IMR-90 (cell line): Measurements from ENCODE around the gene FYCO1. TPM values are rescaled to one million over a fixed set of nuclear protein-coding genes. Genes with fewer than 3 reads are reported as not detected.
A peak's percentile ranks its signal among the peaks of the same experiment; 100 is the strongest.

Experiments
- ATAC-seq: fragments of 200-7000 bp; cut with Tn5 transposase; 2 replicates; pipeline ENCODE4 v1.9.1; 2020; ENCODE audit warnings: low read depth, mild to moderate bottlenecking, moderate library complexity
- BruUV-seq: library from RNA; stranded (reverse); fragments of 400-500 nt; replicated peaks from 2 replicates; lab custom pipeline; 2021; lab: Mats Ljungman, UMichigan
- CTCF ChIA-PET: fragments of 300-600 bp; formaldehyde crosslinking; extraction: SDS; loops from one replicate; lab custom pipeline; 2021; ENCODE audit warnings: antibody characterized with exemption; lab: Yijun Ruan, JAX
- POLR2A ChIA-PET: fragments of 300-600 bp; sonication (Branson Sonifier 250); formaldehyde crosslinking; loops from one replicate; lab custom pipeline; 2022; ENCODE audit warnings: antibody characterized with exemption; ENCODE audit not compliant: unreplicated experiment; lab: Charles Lee
- DNase-seq: peaks from one replicate; pipeline ENCODE4 v3.0.0; 2013
- H2AFZ ChIP-seq: replicated peaks from 2 replicates; pipeline ENCODE3; 2013; ENCODE audit warnings: low read length, mild to moderate bottlenecking; ENCODE audit not compliant: poor library complexity
- H2AK5ac ChIP-seq: 2 replicates; pipeline ENCODE4 v1.6.1; 2013; ENCODE audit warnings: low read depth, low read length, inconsistent platforms
- H2AK9ac ChIP-seq: replicated peaks from 2 replicates; pipeline ENCODE3; 2013; ENCODE audit warnings: mild to moderate bottlenecking, low read depth, low read length, moderate library complexity; ENCODE audit not compliant: poor library complexity
- H2BK120ac ChIP-seq: 2 replicates; pipeline ENCODE4 v1.6.1; 2013; ENCODE audit warnings: low read depth, low read length, inconsistent platforms
- H2BK15ac ChIP-seq: 3 replicates; pipeline ENCODE4 v1.6.1; 2013; ENCODE audit warnings: low read depth, low read length, inconsistent platforms
- H2BK20ac ChIP-seq: 2 replicates; pipeline ENCODE4 v1.6.1; 2013; ENCODE audit warnings: low read depth, mild to moderate bottlenecking, inconsistent platforms, low read length, moderate library complexity
- H2BK5ac ChIP-seq: 2 replicates; pipeline ENCODE4 v1.6.1; 2013; ENCODE audit warnings: mild to moderate bottlenecking, low read depth, low read length, inconsistent platforms; ENCODE audit not compliant: poor library complexity, severe bottlenecking
- H3K14ac ChIP-seq: replicated peaks from 2 replicates; pipeline ENCODE4 v1.6.1; 2013; ENCODE audit warnings: low read depth, low read length, inconsistent platforms
- H3K18ac ChIP-seq: 2 replicates; pipeline ENCODE4 v1.6.1; 2013; ENCODE audit warnings: low read depth, low read length, control low read depth
- H3K23ac ChIP-seq: 2 replicates; pipeline ENCODE4 v1.6.1; 2013; ENCODE audit warnings: low read depth, low read length, inconsistent platforms
- H3K27ac ChIP-seq: 2 replicates; pipeline ENCODE4 v1.5.1; 2013; ENCODE audit warnings: mild to moderate bottlenecking, control low read depth, low read length; ENCODE audit not compliant: insufficient read depth
- H3K27me3 ChIP-seq: 2 replicates; pipeline ENCODE4 v1.6.1; 2013; ENCODE audit warnings: low read length; ENCODE audit not compliant: control insufficient read depth, insufficient read depth
- H3K36me3 ChIP-seq: 2 replicates; pipeline ENCODE4 v1.6.1; 2013; ENCODE audit warnings: low read length, mixed read lengths; ENCODE audit not compliant: control insufficient read depth, insufficient read depth
- H3K4ac ChIP-seq: 2 replicates; pipeline ENCODE4 v1.6.1; 2013; ENCODE audit warnings: low read depth, low read length, inconsistent platforms
- H3K4me1 ChIP-seq: 2 replicates; pipeline ENCODE4 v1.6.1; 2013; ENCODE audit warnings: low read length, mixed read lengths; ENCODE audit not compliant: control insufficient read depth, insufficient read depth
- H3K4me2 ChIP-seq: 2 replicates; pipeline ENCODE4 v1.6.1; 2013; ENCODE audit warnings: low read depth, mild to moderate bottlenecking, control low read depth, low read length, moderate library complexity
- H3K4me3 ChIP-seq: 2 replicates; pipeline ENCODE4 v1.5.1; 2013; ENCODE audit warnings: low read depth, mild to moderate bottlenecking, control low read depth, low read length, moderate library complexity; ENCODE audit not compliant: insufficient read depth
- H3K56ac ChIP-seq: 2 replicates; pipeline ENCODE4 v1.6.1; 2013; ENCODE audit warnings: low read length, inconsistent platforms; ENCODE audit not compliant: insufficient read depth; ENCODE audit errors: extremely low read depth
- H3K79me1 ChIP-seq, 2 experiments: 2 replicates each; pipeline ENCODE4 v1.6.1; 2013; ENCODE audit warnings: low read length in 2 of 2, inconsistent platforms in 1 of 2, low read depth in 1 of 2
- H3K9ac ChIP-seq: 2 replicates; pipeline ENCODE4 v1.6.1; 2013; ENCODE audit warnings: low read depth, low read length, control low read depth
- H3K9me1 ChIP-seq: 2 replicates; pipeline ENCODE4 v1.6.1; 2013; ENCODE audit warnings: low read length, inconsistent platforms; ENCODE audit not compliant: insufficient read depth
- H3K9me3 ChIP-seq: 2 replicates; pipeline ENCODE4 v1.6.1; 2013; ENCODE audit warnings: low read length; ENCODE audit not compliant: control insufficient read depth, insufficient read depth
- H4K20me1 ChIP-seq: 2 replicates; pipeline ENCODE4 v1.6.1; 2013; ENCODE audit warnings: low read length, inconsistent platforms; ENCODE audit not compliant: insufficient read depth
- H4K5ac ChIP-seq: 2 replicates; pipeline ENCODE4 v1.6.1; 2013; ENCODE audit warnings: mild to moderate bottlenecking, low read depth, low read length, control low read depth
- H4K8ac ChIP-seq, 2 experiments: 2 replicates each; pipeline ENCODE4 v1.6.1; 2013; ENCODE audit warnings: low read depth in 2 of 2, low read length in 2 of 2, control low read depth in 1 of 2, inconsistent platforms in 1 of 2
- H4K91ac ChIP-seq: 2 replicates; pipeline ENCODE4 v1.6.1; 2013; ENCODE audit warnings: low read depth, low read length, inconsistent platforms; ENCODE audit not compliant: insufficient read depth
- CEBPB ChIP-seq: IDR thresholded peaks from 2 replicates; pipeline ENCODE4 v1.6.1; 2012; ENCODE audit warnings: low read depth, low read length, improper control_type of control experiment
- WGBS, 2 experiments: methylation state at CpG; one replicate each; pipeline versions ENCODE4 v1.1.5 to v1.1.7; 2013; ENCODE audit warnings: missing lambda C conversion rate in 2 of 2; ENCODE audit not compliant: insufficient read length in 1 of 2; ENCODE audit errors: extremely low coverage in 2 of 2; 5-methylcytosine and 5-hydroxymethylcytosine counted together
- dilution Hi-C: fragments of 300-500 bp; cut with HindIII; formaldehyde crosslinking; loops from one replicate; pipeline ENCODE4 v1.14.3; 2018; ENCODE audit warnings: low sequenced_read_pairs; ENCODE audit not compliant: unreplicated experiment
- in situ Hi-C: fragments of 300-500 bp; cut with MboI; formaldehyde crosslinking; loops from 3 replicates; pipeline ENCODE4 v1.14.3; 2019; ENCODE audit warnings: low sequenced_read_pairs, inconsistent platforms, mixed read lengths
- intact Hi-C: fragments of 100-400 bp; cut with micrococcal nuclease; formaldehyde crosslinking; loops from 2 replicates; pipeline ENCODE4 v1.10.0; 2022
- polyA plus RNA-seq, 3 experiments: library from polyadenylated mRNA; depleted of rRNA; stranded (reverse); fragments of >200 nt; gene quantifications; 2 replicates each; pipeline ENCODE4 v1.2.3, GENCODE V29; 2012; ENCODE audit warnings: low replicate concordance in 1 of 3
- total RNA-seq: library from RNA; depleted of rRNA; stranded (reverse); fragments of >200 nt; gene quantifications from 2 replicates; pipeline ENCODE4 v1.2.3, GENCODE V29; 2012
- TF ChIP-seq, protein P1 (sequence below): fragments of 150-350 bp; IDR thresholded peaks from 2 replicates; pipeline ENCODE4 v1.6.1; 2016; ENCODE audit warnings: low read depth, mild to moderate bottlenecking, low read length, moderate library complexity, borderline replicate concordance
- TF ChIP-seq, protein P2 (sequence below): conservative IDR thresholded peaks from 2 replicates; pipeline ENCODE4 v1.5.1; 2012; ENCODE audit warnings: mild to moderate bottlenecking, low read depth, low read length, improper control_type of control experiment

Gene FYCO1
- total and polyA plus RNA-seq, 2 of the 4 experiments (the other 2 are of a cell fraction), result 13.7 to 20.1 TPM

DNA sequence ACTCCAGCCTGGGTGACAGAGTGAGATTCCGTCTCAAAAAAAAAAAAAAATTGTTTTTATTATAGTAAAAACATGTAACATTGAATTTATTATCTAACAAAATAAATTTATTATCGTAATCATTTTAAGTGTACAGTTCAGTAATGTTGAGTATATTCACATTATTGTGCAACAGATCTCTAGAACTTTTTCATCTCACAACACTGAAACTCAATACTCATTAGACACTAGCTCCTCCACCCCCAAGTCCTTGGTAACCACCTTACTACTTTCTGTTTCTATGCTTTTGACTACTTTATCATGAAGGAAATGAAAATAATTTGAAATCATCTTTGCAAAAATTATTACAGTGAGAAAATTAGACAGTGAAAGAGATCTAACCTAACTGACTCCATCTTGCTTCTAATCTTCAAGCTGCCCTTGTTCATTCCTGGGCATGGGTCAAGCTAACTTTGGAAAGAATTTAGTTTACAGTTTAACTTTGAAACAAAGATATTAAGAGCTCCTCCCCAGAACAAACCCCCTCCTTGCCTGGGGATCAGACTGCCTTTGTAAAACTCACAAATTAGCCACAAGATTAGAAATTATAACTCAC is 15.0 kb upstream of the FYCO1 start:
- Histone ChIP-seq H3K36me3 (no peaks in the 10 kb centered on the region), H3K14ac (no peak overlapping the region), H2BK120ac (no peak overlapping the region), H3K4me2 (no peak overlapping the region), H3K4me1 (peaks cover 9% of the 10 kb centered on the region), H3K9me1 (0 out of 2 replicates have a peak, but pooled peaks cover 3% of the 10 kb centered on the region), H2BK15ac (no peak overlapping the region), H3K9ac (no peak overlapping the region), H3K4ac (no peak overlapping the region), H2BK20ac (no peak overlapping the region), H3K27me3 (peaks cover 15% of the 10 kb centered on the region), H3K4me3 (no peak overlapping the region), H4K20me1 (no peaks in the 10 kb centered on the region), H2AK5ac (no peak overlapping the region), H4K5ac (no peak overlapping the region), H4K8ac (no peak overlapping the region), H4K91ac (no peak overlapping the region), H3K9me3 (no peaks in the 10 kb centered on the region), H3K79me1 (no peaks in the 10 kb centered on the region), H3K18ac (no peak overlapping the region), H2AFZ (no peak overlapping the region), H3K27ac (no peak overlapping the region), H3K23ac (no peak overlapping the region), H3K56ac (no peak overlapping the region), H2AK9ac (no peak overlapping the region), H2BK5ac (no peak overlapping the region)
- POLR2A ChIA-PET, result no interaction called here
- DNase-seq (no peak), ATAC-seq (no peak)
- TF ChIP-seq, protein P1, sequence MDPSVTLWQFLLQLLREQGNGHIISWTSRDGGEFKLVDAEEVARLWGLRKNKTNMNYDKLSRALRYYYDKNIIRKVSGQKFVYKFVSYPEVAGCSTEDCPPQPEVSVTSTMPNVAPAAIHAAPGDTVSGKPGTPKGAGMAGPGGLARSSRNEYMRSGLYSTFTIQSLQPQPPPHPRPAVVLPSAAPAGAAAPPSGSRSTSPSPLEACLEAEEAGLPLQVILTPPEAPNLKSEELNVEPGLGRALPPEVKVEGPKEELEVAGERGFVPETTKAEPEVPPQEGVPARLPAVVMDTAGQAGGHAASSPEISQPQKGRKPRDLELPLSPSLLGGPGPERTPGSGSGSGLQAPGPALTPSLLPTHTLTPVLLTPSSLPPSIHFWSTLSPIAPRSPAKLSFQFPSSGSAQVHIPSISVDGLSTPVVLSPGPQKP, result no peak
- TF ChIP-seq CEBPB, result peak; percentile 50
- TF ChIP-seq, protein P2, sequence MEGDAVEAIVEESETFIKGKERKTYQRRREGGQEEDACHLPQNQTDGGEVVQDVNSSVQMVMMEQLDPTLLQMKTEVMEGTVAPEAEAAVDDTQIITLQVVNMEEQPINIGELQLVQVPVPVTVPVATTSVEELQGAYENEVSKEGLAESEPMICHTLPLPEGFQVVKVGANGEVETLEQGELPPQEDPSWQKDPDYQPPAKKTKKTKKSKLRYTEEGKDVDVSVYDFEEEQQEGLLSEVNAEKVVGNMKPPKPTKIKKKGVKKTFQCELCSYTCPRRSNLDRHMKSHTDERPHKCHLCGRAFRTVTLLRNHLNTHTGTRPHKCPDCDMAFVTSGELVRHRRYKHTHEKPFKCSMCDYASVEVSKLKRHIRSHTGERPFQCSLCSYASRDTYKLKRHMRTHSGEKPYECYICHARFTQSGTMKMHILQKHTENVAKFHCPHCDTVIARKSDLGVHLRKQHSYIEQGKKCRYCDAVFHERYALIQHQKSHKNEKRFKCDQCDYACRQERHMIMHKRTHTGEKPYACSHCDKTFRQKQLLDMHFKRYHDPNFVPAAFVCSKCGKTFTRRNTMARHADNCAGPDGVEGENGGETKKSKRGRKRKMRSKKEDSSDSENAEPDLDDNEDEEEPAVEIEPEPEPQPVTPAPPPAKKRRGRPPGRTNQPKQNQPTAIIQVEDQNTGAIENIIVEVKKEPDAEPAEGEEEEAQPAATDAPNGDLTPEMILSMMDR, result no peak
- in situ Hi-C loops, result no loop called here
- CTCF ChIA-PET, result interaction anchor here (0.5 to 0.6 kb wide), 3 partner anchors 9 to 499 kb away, joined by 3 to 4 read pairs (median 3); no protein-coding TSS in a partner anchor
- BruUV-seq, result no TSS peak
- intact Hi-C loops, result no loop called here
- no CpG with 5 or more reads among the region's 2 CpGs for WGBS, 2 experiments
- dilution Hi-C loops, result no loop called here
